Glomerular endothelial cell (primary cell): ENCODE measurements around the gene DDX47. TPM values are rescaled to one million over a fixed set of nuclear protein-coding genes. Genes with fewer than 3 reads are reported as not detected.
A peak's percentile ranks its signal among the peaks of the same experiment; 100 is the strongest.

Experiments
- DNase-seq: peaks from one replicate; pipeline ENCODE4 v3.0.0-alpha.2; 2011; ENCODE audit warnings: low read depth, low spot score; ENCODE audit errors: extremely low read depth
- total RNA-seq: library from RNA; depleted of rRNA; stranded (reverse); fragments of >200 nt; gene quantifications from 2 replicates; pipeline ENCODE4 v1.2.3, GENCODE V29; 2015

Gene DDX47
- total RNA-seq, result 49.5 and 51.6 TPM in 2 replicates

GRCh38 chr12:12813120-12814101 is at the start of gene DDX47:
DDX47 (plus strand) TSS chr12:12813346; CDS start chr12:12813368, 22 bp downstream.
- no peak for DNase-seq

- no peak for DNase-seq
Measured at GRCh38 chr12:12764824-12765223, 48.3 kb upstream of the DDX47 start.

- DNase-seq, result no peak
Measured at GRCh38 chr12:12770262-12770661, 42.9 kb upstream of the DDX47 start.

GRCh38 chr12:12774791-12775190 is 38.4 kb upstream of the DDX47 start:
- no peak for DNase-seq

GRCh38 chr12:12776261-12776660 is 36.9 kb upstream of the DDX47 start:
- DNase-seq, result no peak

- no peak for DNase-seq
Measured at GRCh38 chr12:12777092-12777491, 36.1 kb upstream of the DDX47 start.

GRCh38 chr12:12779007-12779406 is 34.1 kb upstream of the DDX47 start:
- no peak for DNase-seq

- DNase-seq, result peak; percentile 97
Measured at GRCh38 chr12:12779529-12779928, 33.6 kb upstream of the DDX47 start.

- DNase-seq, result no peak
Measured at GRCh38 chr12:12784116-12784515, 29.0 kb upstream of the DDX47 start.

GRCh38 chr12:12784911-12785814 is 28.0 kb upstream of the DDX47 start, which contains the start of gene APOLD1:
APOLD1 (plus strand) TSS chr12:12785659; CDS start chr12:12785692, 33 bp downstream.
- no peak for DNase-seq

- DNase-seq, result no peak
Measured at GRCh38 chr12:12786351-12786705, 26.8 kb upstream of the DDX47 start.

GRCh38 chr12:12786706-12787601 is 26.2 kb upstream of the DDX47 start:
- DNase-seq, result no peak

- DNase-seq, result no peak
Measured at GRCh38 chr12:12788131-12788530, 25.0 kb upstream of the DDX47 start.

GRCh38 chr12:12788675-12789368 is 24.3 kb upstream of the DDX47 start:
- DNase-seq, result no peak

GRCh38 chr12:12790956-12791355 is 22.2 kb upstream of the DDX47 start:
- DNase-seq, result no peak

- no peak for DNase-seq
Measured at GRCh38 chr12:12791756-12792369, 21.3 kb upstream of the DDX47 start.

GRCh38 chr12:12792421-12792820 is 20.7 kb upstream of the DDX47 start:
- no peak for DNase-seq

GRCh38 chr12:12794686-12795085 is 18.5 kb upstream of the DDX47 start:
- no peak for DNase-seq

- DNase-seq, result no peak
Measured at GRCh38 chr12:12796171-12796570, 17.0 kb upstream of the DDX47 start.
